Lung (tissue), 12 donors: ENCODE data around the gene FRMD1. TPM values are rescaled to one million over a fixed set of nuclear protein-coding genes. Genes with fewer than 3 reads are reported as not detected.

Experiments
- ATAC-seq: fragments of 200-7000 bp; cut with Tn5 transposase; one replicate; pipeline ENCODE4 v1.9.1; 2020; ENCODE audit warnings: moderate number of reproducible peaks; ENCODE audit not compliant: insufficient read depth, low FRiP score
- DNase-seq, 3 donors: peaks; one replicate each; pipeline ENCODE4 v3.0.0-alpha.2; 2013 to 2017
- H3K27ac ChIP-seq, 2 donors: one replicate each; pipeline ENCODE4 v1.5.1; 2013; ENCODE audit warnings: mild to moderate bottlenecking in 2 of 2, moderate library complexity in 2 of 2, control low read depth in 1 of 2, inconsistent platforms in 1 of 2, low read depth in 1 of 2, low read length in 1 of 2
- H3K27me3 ChIP-seq, 3 donors: one replicate each; pipeline ENCODE4 v1.5.1; 2013; ENCODE audit warnings: low read length in 2 of 3; ENCODE audit not compliant: control insufficient read depth in 3 of 3, insufficient read depth in 3 of 3
- H3K36me3 ChIP-seq, 4 donors: one replicate each; pipeline ENCODE4 v1.5.1; 2013; ENCODE audit warnings: low read length in 4 of 4, mild to moderate bottlenecking in 1 of 4, moderate library complexity in 1 of 4; ENCODE audit not compliant: control insufficient read depth in 4 of 4, insufficient read depth in 4 of 4
- H3K4me1 ChIP-seq, 5 donors: one replicate each; pipeline ENCODE4 v1.5.1; 2013; ENCODE audit warnings: low read length in 5 of 5, mild to moderate bottlenecking in 2 of 5, moderate library complexity in 1 of 5; ENCODE audit not compliant: control insufficient read depth in 5 of 5, insufficient read depth in 5 of 5
- H3K4me3 ChIP-seq: one replicate; pipeline ENCODE4 v1.5.1; 2013; ENCODE audit warnings: mild to moderate bottlenecking, control low read depth, moderate library complexity
- H3K9ac ChIP-seq, 2 donors: one replicate each; pipeline ENCODE4 v1.5.1; 2013; ENCODE audit warnings: low read length in 2 of 2, control low read depth in 1 of 2; ENCODE audit not compliant: insufficient read depth in 1 of 2
- H3K9me3 ChIP-seq, 4 donors: one replicate each; pipeline ENCODE4 v1.5.1; 2013; ENCODE audit warnings: low read length in 3 of 4, mild to moderate bottlenecking in 1 of 4, moderate library complexity in 1 of 4; ENCODE audit not compliant: control insufficient read depth in 4 of 4, insufficient read depth in 3 of 4
- WGBS, 2 donors: extraction: QIAGEN DNeasy Blood & Tissue Kit; methylation state at CpG; one replicate each; pipeline ENCODE4 v1.1.7; 2013; 5-methylcytosine and 5-hydroxymethylcytosine counted together
- polyA plus RNA-seq, 2 donors: library from polyadenylated mRNA; stranded (reverse); fragments of 200-250 nt; gene quantifications; one replicate each; pipeline ENCODE4 v1.2.1, GENCODE V29; 2013
- total RNA-seq, 2 donors: library from RNA; depleted of rRNA in 1 of 2; stranded (reverse); fragments of >200 nt in 1 of 2; gene quantifications; one replicate each; pipeline ENCODE4 v1.2.1, GENCODE V29; 2014 to 2021
- TF ChIP-seq, protein P1 (sequence below): IDR thresholded peaks from 2 replicates; pipeline ENCODE4 v1.5.1; 2012; ENCODE audit warnings: mild to moderate bottlenecking; ENCODE audit errors: control extremely low read depth, extremely low read depth
- donor health status: control.
- donor health status: control.
- donor health status: Bipolar disorder and iron deficiency.
- donor health status: healthy.
- donor health status: DM: yes; HTN: yes; CAD: no.

Gene FRMD1
- total and polyA plus RNA-seq, 4 donors, result 0.02 to 1.4 (median 0.10) TPM

- 93 to 94% methylated on average over 22 of the region's 22 CpGs for WGBS, 2 donors
- Histone ChIP-seq H3K9me3 (peaks cover 0 to 3% (median 0%) of the 10 kb centered on the region in 4 donors), H3K27ac (no peak overlapping the region), H3K4me1 (peaks cover 0 to 14% (median 0%) of the 10 kb centered on the region in 5 donors), H3K4me3 (no peak overlapping the region), H3K36me3 (no peaks in the 10 kb centered on the region), H3K27me3 (no peaks in the 10 kb centered on the region), H3K9ac (no peak overlapping the region)
- DNase-seq (no peak), ATAC-seq (no peak)
- TF ChIP-seq, protein P1, sequence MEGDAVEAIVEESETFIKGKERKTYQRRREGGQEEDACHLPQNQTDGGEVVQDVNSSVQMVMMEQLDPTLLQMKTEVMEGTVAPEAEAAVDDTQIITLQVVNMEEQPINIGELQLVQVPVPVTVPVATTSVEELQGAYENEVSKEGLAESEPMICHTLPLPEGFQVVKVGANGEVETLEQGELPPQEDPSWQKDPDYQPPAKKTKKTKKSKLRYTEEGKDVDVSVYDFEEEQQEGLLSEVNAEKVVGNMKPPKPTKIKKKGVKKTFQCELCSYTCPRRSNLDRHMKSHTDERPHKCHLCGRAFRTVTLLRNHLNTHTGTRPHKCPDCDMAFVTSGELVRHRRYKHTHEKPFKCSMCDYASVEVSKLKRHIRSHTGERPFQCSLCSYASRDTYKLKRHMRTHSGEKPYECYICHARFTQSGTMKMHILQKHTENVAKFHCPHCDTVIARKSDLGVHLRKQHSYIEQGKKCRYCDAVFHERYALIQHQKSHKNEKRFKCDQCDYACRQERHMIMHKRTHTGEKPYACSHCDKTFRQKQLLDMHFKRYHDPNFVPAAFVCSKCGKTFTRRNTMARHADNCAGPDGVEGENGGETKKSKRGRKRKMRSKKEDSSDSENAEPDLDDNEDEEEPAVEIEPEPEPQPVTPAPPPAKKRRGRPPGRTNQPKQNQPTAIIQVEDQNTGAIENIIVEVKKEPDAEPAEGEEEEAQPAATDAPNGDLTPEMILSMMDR, result no peak
These were observed 47.8 kb upstream of the FRMD1 start for GRCh38 chr6:168126566-168127383.

- Histone ChIP-seq H3K36me3 (no peaks in the 10 kb centered on the region), H3K4me3 (no peak overlapping the region), H3K4me1 (peaks cover 0 to 4% (median 0%) of the 10 kb centered on the region in 5 donors), H3K9ac (no peak overlapping the region), H3K27ac (no peak overlapping the region), H3K9me3 (peaks cover 0 to 3% (median 0%) of the 10 kb centered on the region in 4 donors), H3K27me3 (no peaks in the 10 kb centered on the region)
- ATAC-seq (no peak), DNase-seq (no peak)
- TF ChIP-seq, protein P1, result no peak
- 87 to 89% methylated on average over 22 of the region's 22 CpGs for WGBS, 2 donors
These were observed 46.5 kb upstream of the FRMD1 start for GRCh38 chr6:168125429-168126001.

GRCh38 chr6:168124921-168125320 is 45.9 kb upstream of the FRMD1 start:
- no peak overlapping the region for H3K4me3 ChIP-seq
- no peaks in the 10 kb centered on the region for H3K27me3 ChIP-seq
- 91 to 93% methylated on average over 11 of the region's 11 CpGs for WGBS, 2 donors
- H3K9me3 ChIP-seq, result peaks cover 0 to 3% (median 0%) of the 10 kb centered on the region in 4 donors
- TF ChIP-seq, protein P1, result no peak
- no peak overlapping the region for H3K9ac ChIP-seq
- no peaks in the 10 kb centered on the region for H3K36me3 ChIP-seq
- DNase-seq (no peak), ATAC-seq (no peak)
- H3K4me1 ChIP-seq, result no peaks in the 10 kb centered on the region
- no peak overlapping the region for H3K27ac ChIP-seq
